Hindlimb muscle (tissue), 1 donor: ENCODE data around the gene DFFB. TPM values are rescaled to one million over a fixed set of nuclear protein-coding genes. Genes with fewer than 3 reads are reported as not detected.

Source experiments
- DNase-seq: peaks from one replicate; pipeline ENCODE4 v3.0.0-alpha.2; 2013
- polyA plus RNA-seq: library from polyadenylated mRNA; unstranded; fragments of 120-200 nt; gene quantifications from one replicate; pipeline ENCODE4 v1.2.1, GENCODE V29; 2013; ENCODE audit not compliant: insufficient read length

DFFB gene
- polyA plus RNA-seq, 1 donor, result 5.7 TPM

DNA sequence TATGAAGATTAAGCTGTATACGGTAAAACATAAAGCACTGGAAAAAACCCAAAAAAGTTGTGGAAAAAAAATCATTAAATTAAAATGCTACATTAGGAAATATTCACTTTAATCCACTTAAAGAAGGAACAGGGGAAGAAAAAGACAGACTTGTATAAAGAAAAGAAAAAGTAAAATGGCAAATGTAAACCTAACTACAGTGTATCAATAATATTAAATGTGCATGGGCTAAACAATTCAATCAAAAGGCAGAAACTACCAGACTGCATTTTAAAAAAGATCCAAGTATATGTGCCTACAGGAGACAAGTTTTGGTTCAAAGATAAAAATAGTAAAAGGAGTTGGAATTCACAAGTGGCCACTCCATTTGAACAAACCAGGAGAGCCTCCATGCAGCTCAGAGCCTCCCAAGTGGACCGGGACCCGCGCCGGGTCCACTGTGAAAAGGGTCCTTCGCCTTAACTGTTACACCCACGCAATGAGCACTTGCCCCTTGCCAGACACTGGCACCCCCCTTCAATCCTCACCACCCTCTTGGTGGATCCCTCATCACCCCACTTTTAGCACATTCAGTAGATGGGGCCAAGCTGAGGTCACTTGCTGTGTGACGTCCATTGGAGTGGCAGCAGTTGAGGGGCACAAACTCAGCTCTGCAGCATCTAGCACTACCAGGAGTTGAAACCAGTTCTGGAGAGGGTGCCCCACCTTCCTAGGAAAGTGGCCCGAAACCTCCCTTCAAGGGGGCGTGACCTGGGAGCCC, 41.9 kb downstream of the DFFB start:
- DNase-seq, result no peak

DNA sequence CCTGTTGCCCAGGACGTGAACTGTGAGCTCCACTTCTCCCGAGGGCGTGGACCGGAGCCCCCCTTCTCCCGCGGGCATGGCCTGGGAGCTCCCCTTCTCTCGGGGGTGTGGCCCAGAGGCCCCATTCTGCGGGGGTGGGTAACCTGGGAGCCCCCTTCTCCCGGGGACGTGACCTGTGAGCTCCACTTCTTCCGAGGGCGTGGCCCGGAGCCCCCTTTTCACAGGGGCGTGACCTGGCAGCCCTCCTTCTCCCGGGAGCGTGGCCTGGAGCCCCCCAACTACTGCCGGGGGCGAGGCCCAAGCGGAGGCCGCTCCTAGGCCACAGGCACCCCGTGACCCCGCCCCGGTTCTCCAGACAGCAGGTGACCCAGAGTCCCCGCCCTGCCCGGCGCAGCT, 42.5 kb downstream of the DFFB start:
- DNase-seq, result no peak

DNA sequence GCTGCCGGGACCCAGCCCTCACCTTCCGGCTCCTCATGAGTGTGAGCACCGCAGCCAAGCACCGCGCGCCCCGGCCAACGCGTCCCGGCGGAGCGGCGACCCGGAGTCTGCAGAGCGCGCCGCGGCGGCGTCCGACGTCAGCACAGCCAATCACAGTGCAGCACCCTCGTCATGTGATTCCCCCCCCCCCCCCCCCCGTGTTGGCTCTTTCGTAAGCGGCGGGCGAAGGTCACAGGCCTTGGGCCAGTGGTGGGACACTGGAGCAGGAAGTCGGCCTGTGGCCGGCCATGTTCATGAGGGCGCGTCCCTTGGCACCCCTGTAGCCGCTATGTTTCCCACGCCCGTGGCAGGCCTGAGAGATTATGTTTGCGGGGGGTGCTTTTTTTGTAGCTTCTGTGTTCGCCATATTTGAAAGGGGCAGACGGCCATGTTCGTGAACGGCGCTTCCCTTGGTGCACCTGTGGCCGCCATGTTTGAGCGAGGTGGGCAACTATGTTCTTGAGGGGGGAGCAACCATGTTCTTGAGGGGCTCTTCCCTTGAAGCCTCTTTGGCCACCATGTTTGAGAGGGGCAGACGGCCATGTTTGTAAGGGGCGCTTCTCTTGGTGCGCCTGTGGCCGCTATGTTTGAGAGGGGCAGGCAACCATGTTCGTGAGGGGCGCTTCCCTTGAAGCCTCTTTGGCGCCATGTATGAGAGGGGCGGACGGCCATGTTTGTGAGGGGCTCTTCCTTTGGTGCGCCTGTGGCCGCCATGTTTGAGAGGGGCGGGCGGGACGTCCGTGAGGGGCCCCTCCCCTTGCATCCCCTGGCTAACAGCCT, 43.1 kb downstream of the DFFB start, which contains the start of gene C1orf174:
TSS of gene C1orf174 (minus strand) at position 123 of the 819 bp plus-strand sequence. CDS start at position 37, 86 bp downstream.
- peak; percentile 98 for DNase-seq

DNA sequence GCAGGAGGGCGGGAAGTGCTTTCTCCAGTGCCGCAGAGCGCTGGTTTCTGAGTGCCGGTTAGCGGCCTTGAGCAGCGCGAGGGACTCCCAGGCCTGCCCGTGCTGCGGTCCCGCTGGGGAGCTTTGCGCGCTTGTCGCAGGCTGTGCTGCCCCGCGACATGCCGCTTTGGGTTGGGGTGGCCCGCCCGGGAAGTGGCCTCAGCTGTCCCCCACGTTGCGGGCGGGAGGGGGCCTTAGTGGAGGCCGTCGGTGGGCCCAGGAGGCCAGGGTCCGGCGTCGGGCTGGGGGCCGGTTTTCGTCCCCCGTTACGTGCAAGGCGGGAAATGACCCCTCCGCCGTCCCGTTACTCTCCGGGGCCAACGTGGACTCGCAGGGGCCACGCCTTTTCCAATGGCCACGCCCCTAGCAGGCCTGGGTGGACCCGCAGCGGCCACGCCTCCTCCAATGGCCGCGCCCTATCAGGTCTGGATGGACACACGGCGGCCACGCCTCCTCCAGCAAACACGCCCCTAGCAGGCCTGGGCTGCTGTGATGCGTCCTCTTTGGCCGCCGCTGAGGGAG, 43.8 kb downstream of the DFFB start:
- peak; percentile 96 for DNase-seq

DNA sequence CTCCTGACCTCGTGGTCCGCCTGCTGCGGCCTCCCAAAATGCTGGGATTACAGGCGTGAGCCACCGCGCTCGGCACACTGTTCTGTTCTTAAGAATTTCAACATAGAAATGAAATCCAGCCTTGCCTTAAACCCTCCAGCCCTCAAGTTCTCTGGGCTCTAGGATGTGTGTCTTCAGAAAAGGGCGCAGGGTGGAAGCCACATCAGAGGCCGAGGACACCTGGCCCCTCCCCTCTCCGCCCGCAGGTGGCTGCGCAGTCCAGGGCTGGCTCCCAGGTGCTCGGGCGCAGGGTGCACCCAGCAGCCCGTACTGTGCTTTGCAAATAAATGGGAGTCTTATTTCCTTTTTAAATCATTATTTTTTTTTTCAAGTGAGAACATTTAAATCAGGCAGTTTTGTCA, 44.8 kb downstream of the DFFB start:
- DNase-seq, result no peak

DNA sequence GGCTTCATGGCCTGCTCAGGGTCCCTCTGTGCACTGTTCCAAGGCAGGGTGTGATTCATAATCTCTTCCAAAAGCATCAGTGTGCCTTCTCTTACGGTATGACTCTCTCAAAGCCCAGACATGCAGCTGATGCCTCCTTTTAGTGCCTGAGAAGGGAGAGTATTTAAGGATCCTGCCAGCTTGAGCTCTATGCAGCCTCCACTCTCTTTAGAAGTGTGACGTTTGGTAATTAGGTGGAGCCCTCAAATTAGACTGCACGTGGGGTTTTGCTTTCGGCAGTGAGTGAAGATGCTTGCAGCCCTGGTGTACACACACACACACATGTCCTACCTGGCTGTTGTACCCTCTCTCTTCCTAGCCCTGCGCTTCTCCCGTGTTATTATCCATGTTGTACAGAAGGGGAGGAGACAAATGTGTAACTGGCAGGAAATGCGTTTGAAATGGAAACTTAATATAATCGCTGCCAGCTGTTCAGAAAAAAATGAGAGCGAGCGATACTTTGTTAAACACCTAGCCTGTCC, 45.4 kb downstream of the DFFB start:
- DNase-seq, result no peak

DNA sequence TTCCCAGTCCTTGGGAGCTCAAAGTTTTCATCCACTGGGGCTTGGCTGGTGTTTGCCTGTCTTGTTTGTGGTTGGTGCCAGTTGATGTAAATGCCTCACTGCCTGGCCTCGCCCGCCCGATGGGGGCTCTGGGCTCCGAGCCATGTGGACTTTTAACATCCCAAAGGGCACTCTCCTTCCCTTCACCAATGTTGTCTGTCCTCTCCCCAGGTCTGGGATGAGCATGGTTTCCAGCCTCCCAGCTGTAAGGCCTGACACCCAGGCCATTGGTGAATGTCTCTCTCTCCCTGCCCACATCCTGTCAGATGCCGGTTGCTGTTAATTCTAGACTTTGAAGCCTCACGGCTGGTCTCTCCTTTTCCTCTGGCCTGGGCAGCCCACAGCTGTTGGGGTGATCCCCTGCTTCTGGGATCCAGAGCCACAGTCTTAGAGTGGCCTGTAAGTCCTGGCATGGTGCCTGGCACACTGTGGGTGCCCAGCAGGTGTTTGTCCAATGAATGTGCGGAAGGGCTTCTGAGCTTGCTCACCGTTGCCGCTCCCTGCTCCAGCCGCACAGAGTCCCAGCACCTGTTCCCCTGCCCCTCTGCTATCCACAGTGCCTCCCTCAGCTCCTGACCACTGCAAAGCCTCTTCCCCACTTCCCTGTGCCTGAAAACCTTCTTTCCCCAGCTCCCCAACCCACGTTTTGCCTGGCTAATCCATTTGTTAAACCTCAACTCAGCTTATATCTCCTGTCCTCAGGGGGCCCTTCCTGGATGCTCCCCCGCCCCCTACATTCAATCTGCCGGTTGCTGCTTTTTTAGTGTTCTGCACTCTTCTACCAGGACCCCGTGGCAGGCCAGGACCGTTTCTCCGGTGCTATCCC, 46.1 kb downstream of the DFFB start:
- DNase-seq, result peak; percentile 34

DNA sequence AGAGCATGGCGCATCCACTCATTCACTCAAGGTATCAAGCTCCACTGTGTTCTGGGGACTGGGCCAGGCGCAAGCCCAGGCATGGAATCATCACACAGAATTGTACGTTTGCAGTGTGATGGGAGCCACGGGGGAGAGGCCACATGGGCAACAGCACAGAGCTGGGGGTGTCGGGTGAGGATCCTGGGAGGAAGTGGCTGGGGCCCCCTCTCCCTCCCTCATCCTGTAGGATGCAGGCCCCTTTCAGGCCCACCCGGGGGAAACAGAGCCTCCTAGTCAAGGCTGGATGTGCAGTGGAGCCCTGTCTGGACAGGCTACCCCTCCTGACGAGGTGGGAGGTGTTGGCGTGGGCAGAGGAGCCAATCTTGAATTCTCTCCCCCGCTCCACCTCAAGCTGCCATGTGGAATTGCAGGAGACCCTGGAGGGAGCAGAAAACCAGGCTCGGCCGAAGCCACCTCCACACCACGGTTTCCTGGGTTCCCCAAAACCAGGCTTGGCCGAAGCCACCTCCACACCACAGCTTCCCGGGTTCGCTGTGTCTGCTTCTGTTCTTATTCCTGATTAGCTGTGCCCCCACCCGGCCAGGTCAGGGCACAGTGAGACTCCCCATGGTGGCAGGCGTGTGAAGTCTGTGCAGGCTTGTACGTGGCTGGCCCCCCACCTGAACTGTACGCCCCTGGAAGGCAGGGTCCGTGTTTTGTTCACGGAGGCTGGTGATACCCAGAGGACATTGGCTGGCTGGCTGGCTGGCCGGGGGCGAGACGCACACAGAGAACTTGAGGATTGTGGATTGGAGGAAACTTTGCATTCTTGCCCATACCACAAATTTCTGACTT, 46.9 kb downstream of the DFFB start:
- DNase-seq, result no peak

DNA sequence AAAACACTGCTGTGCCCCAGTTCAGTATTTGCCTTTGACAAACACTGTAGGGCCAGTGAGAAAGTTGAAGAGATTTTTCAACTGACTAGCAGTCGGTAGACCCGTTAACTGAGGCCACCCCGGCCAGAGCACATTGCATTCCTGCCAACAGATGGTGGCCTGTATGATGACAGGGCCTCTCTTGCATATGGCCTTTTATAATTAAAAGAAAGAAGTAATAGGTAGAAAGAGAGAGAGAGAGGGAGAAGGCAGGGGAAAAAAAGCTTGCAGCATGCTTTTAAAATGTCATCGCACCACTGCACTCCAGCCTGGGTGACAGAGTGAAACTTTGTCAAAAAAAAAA, 47.5 kb downstream of the DFFB start:
- no peak for DNase-seq

DNA sequence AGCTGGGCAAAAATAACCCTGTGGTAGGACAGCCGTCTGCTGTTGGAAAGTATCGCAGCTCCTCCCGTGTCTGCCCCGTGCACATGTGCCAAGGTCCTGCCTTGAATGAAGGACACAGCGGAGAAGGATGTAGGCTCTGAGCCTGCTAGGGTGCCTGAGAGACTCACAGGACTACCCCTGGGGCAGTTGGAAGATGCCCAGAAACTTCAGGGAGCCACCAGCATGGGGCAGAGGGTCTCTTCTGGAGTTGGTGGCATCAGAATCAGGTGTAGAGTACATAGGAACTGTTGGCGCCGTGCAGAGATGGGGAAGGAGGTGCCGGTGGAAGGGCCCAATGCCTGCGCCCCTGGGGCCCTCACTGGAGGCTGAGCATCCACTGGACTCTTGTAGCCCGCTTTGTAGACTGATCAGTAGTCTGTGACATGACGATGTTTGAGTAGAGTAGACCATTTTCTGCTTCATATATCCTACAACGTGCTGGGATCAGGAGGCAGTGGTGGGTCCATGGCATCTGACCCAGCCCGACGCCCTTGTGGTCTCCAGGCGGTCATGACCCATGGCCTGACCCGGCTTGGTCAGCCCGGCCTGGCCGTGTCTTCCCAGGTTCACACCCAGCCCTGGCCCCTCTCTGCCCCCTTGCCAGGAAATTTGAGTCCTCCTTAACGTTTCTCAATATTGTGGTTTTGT, 48.1 kb downstream of the DFFB start:
- no peak for DNase-seq

DNA sequence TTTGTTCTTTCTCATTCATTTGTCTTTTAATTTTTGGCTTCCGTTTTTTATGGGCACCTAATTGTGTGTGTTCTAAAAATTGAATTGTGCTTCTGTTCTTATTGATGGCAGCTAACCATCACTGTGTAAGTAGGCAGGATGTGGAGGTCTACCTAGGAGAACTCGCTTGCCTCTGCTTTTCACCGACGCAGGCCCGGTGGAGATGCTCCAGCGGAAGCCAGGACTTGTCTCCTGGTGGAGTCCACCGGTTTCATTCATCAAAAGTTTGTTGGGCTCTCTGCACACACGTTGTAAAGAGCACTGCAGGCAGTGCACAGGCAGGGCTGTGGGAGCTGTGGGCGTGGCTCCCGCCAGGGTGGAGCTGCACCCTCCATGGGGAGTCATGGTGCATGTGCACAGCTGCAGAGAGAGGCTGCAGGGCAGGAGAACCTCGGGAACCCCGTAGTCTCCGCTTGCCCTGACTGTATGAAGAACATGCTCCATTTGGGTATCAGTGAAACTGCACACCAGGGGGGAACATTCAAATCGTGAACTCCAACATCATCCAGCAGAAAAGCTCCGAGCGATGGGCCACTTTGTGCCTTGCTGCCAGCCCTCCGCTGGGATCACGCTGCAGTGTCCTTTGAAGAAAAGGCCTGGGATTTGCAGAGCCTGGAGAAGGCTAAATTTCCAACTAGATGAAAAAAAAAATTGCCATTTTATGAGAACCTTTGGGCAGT, 48.8 kb downstream of the DFFB start:
- no peak for DNase-seq

DNA sequence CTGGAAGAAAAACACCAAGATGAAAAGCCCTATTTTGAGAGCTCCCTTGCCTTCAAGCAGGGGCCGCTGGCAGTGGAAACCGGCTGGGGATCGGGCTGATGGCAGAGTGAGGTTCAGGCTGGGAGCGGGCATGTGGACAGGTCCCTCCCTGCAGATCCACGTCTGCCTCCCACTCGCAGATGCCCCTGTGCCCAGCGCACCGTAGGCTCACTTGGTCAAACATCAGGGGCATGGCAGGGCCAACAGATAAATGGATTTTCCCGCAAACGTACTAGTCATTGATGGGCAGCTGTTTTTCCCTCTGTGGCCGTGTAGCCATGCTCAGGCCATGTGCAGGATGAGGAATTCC, 49.4 kb downstream of the DFFB start:
- DNase-seq, result no peak

DNA sequence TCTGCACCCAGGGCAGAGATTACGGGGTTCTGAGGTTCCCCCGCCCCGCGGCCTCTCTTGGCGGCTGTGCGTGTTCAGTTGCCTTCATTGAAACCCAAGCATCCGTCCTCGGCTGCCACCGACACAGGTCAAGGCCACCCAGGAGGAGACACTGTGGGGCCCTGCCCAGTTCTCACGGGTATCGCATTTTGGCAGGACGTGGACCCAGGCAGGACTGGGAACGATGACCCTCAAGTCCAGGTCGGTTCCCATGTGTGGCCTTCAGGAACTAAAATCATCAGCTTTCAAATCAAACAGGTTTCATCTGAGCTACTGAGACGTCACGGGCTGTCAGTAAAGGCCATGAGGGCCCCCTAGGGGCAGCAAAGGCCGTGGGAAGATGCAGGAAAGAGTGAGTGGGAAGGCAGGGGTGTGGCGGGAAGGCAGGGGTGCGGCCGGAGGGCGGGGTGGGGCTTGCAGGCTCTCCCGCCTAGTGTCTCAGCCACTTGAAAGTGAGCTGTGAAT, 49.8 kb downstream of the DFFB start:
- no peak for DNase-seq

DNA sequence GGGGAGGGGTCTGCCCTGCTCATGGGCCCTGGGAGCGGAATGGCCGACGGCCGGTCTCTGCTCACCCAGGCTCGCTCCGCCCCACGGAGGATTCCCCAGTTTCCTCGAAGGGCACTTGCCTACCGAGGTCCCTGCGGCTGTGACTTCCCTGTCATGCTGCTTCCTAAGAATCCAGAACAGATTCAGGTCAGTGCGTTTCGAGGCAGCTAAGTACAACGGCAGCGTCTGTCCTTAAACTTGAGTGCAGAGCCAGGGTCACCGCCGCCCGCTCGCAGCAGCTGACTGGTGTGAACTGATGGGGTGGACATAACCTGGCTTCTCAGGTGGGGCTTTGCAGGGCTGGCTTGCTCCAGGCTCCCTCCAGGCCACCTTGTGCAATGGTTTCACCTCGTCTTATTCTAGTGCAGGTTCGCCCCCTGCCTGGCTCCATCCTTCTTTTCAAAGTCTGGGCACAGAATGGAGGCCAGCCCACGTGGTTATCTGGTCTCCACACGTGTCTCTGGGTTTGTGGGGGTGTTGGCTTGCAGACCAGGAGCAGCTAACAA, 50.4 kb downstream of the DFFB start:
- no peak for DNase-seq

DNA sequence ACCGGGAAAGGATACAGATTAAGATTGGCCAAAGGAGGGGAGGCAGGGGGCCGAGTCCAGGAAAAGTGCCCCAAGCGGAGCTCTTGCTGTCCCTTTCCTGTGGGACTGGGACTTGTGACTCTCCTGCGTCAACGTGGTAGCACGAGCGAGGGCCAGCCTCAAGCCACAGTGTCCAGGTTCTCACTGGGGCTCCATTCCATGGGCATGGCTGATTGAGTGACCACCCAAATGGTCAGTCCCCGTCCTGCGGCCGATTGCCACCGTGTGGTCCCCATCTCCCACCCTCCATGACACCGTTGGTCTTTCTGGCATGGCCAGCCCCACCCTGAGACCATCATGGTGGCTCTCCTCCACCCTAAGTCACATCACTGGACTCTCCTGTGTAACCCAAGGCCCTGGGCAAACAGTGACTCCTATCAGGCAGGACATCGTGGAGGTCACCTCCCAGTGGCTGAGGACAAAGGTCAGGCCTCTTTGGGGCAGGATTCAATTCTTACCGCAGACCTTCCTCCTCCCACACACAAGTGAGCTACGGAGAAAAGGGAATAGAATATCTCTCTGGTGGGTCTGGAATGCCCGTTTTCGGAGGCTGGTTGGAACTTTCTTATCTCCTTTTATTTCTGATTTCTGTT, 51.7 kb downstream of the DFFB start:
- DNase-seq, result no peak

DNA sequence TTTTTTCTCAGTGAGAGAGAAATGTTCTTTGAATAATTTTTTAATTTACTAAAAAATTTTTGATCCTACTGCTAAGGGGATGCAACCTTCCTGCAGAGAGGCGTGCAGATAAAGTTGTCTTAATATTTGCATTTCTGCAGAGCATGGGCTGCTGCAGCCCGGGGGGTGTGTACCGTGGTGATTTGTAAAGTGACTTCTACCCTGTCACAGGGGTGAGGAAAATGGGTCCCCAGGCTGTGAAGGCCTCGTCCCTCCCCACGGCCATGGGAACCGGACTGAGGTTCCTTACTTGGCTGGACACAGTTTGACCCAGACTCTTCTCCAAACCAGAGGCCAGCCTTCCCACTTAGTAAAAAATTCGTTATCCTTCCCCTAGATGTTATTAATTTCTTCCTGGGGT, 52.3 kb downstream of the DFFB start:
- DNase-seq, result no peak

DNA sequence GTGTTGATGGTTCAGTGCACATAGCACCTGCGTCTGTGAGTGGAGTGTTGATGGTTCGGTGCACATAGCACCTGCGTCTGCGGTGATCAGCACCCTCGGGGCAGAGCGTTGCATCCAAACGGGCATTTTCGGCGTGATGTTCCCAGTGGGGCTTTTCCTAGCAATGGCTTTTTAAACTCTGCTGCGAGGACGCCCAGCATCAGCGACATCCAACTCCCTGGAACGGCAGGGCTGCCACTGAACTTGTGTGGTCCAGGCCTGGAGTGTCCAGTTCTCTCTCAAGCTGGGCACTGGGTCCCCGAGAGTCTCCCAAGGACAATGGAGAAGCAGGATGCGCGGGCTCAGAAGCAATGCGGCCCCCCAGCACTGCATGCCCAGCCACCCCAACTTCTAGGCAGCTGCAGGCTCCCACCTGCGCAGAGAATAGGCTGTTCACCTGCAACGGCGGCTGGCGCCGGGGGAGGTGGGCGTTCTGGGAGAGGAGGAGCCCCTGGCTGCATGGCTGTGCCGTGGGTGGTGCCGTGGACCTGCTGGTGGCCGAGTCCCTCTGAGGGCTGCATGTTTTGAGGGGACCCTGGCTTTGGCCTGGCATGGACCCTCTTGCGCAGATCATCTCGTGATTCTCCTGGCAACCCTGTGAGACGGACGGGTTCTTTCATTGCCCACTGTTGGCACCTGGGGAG, 52.9 kb downstream of the DFFB start:
- DNase-seq, result no peak
